Activated CD8-positive, alpha-beta memory T cell treated with anti-CD3 and anti-CD28 coated beads for 4 hours (primary cell): Measurements from ENCODE around the gene CIAO3.

Source experiments
- DNase-seq, 2 donors: peaks; one replicate each; pipeline ENCODE4 v3.0.0-alpha.2; 2020; ENCODE audit warnings: low read depth in 2 of 2

The CIAO3 gene

DNA sequence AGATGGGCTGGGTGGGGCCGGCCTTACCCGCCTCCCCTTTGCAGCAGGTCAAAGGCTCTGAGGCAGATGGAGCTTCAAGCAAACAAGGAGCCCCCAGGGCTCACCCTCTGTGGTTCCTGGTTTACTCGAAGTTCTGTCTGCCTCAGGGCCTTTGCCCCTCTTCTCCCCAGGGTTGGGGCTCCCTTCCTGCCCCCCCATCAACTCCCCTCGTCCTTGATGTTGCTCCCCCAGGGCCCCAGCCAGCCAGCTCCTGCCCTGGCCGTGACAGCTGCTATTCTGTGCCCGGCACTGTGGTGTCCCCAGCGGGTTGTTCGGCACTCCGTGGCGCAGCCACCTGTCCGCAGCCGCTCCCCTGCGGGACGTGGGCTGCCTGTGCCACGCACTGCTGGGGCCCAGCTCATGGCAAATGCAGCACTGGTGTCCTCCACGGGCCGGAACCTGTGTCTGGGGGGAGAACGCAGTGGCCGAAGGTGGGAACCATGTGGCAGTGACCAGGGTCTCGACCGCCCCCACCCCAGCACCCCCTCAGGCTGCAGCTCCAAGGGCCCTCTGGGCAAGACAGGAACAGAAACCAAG, 30.2 kb downstream of the CIAO3 start:
- DNase-seq: no peak

DNA sequence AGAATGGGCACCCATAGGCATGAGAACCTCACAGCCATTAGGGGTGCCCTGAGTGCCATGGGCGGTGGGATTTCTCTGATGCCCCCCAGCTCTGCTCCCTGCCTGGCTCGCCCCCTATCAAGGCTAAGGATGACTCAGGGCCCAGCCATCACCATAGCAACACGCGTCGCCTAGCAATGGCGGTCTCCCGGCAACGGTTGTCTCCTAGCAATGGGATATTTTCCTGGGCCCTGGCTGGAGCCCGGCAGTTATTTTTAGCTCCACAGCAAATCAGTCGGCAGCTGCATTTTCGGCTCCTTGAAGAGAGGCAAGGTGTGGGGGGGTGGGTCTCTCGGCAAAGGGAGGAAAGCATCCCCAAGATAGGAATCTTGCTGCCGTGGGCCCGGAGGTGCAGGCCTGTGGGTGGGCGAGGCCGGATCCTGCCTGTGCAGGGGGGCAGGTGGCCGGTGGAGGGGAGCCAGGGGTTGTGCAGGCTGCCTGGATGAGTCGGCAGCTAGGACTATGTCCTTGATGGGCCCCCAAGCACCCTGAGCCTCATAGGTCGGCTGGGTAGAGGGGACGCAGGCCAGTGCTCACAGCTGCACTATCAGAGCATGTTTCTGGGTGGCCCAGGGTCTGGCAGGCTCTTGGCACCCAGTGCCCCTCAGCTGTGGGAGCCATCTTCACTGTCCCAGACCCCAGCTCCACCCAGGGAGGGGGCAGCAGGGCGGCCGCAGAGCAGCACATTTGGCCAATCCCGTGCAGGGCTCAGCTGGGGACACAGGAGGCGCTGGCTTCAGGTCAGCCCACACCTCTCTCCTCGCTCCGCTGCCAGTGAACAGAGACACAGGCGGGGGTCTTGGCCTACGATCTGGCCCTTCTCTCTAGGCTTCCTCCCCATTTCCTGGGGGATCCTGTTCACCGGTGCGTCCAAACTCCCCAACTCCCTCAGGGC, 31.0 kb downstream of the CIAO3 start:
- DNase-seq: no peak

DNA sequence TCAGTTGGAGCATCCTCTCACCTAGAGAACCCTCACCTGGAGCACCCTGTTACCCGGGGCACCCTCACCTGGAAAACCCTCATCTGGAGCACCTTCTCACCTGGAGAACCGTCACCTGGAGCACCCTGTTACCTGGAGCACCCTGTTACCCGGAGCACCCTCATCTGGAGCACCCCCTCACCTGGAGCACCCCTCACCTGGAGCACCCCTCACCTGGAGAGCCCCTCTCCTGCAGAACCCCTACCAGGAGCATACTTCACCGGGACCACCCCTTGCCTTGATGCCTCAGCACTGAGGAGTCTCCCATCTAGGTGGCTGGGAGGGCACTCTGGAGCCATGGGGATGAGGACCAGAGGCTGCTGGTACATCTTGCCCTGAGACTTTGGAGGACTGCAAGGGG, 31.8 kb downstream of the CIAO3 start:
- no peak for DNase-seq

DNA sequence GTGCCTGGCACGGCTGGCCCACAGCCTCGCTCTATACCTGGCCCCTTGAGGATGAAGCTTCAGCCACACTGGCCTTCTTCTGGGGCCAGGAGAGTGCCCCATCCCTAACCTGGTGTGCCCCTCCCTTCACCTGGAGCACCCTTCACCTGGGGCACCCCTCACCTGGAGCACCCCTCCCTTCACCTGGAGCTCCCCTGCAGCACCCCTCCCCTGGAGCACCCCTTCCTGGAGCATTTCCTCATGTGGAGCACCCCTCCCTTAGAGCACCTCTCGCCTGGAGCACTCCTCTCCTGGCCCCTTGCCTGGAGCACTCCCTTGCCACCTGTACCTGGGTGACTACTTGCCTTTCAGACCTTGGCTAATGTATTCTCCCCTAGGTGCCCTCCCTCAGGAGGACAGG, 32.8 kb downstream of the CIAO3 start:
- no peak for DNase-seq

DNA sequence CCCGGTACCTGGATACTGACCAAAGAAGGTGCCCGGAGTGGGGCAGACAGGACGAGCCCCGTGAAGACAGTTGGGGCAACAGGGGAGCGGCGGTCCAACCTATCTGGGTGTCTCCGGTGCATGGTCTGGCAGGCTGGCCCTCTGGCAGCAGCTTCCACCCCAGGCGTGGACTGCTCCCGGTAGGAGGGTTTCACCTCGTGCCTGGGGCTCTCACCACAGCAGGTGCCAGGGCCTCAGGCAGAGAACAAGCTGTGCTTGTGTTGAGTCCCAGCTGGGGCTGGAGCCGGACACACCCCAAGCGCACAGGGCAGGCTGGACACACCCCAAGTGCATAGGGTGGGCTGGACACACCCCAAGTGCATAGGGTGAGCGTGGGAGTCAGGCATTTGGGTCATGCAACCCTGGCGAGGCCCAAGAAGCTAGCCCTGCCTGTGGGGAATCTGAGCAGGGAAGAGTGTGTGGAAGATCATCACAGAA, 33.7 kb downstream of the CIAO3 start:
- no peak for DNase-seq

DNA sequence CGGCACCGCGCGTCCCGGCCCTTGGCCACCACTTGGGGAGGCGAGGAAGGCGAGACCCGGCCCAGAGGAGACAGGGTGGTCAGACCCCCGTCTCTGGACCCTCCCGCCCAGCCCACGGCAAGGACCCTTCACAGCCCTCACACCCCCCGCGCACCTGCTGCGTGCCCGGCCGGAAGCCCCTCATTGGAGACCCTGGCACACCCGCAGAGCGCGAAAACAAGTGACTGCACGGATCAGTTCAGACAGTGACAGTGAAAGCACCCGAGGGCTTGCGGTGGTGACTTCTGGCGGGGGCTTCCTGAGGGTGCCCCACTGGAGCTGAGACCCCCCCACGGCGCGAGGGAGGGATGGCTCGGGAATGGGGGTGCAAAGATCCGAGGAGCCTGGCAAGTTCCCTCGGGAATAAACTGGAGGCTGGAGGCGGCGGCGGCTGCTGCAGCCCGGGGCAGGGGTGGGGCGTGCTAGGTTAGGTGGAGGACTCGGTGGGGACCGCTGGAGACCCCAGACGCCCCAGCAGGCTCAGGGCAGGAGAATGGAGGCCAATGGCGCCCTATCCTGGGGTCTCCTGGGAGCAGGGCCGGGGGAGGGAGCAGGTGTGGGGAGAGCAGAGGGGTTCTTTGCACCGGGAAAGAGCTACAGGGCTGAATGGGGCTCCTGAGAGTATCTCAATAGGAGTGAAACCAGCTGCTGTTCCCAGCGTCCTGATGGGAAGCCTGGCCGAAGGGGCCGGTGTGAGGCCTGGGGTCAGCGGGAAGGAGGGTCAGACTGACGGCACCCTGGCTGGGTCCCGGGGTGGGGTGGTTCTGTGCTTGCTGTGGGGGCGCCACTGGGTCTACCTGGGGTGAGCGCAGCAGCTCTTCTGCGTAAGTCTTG, 34.4 kb downstream of the CIAO3 start:
- no peak for DNase-seq

DNA sequence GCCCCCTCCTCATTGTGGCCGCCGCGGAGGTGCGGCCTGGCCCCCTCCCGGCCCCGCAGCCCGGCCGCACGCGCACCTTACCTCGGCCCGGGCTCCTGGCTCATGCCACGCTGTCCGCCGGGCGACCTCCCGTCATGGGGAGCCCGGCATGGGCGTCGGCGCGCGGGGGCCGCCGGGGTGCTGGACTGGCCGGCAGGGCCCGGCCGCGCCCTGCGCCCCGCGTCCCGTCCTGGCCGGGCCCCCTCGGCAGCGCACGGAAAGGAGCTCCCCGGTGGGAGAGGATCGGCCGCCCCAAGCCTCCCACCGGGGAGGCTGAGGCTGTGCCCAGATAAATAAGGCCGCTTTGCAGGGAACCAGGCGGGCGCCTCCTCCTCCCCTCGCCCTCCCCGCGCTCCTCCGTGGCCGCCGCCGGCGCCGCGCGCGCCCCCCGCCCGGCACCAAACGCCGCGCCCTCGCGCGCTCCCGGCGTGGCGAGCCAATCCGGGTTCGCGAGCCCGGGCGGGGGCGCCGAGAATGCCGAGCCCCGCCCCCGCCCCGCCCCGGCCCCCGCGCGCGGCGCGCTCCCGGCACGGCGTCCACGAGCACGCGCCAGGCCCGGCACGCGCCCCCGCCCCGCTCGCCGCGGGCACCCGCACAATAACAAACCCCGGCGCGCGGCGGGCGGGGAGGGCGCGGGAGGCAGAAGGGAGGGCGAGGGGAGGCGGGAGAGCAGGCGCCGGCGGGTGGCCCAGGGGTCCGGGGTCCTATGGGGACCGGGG, 35.2 kb downstream of the CIAO3 start, which contains the start of gene FBXL16:
Gene FBXL16, minus strand, starts transcription at position 371 of the 758 bp plus-strand sequence. CDS start 8,396 bp downstream, outside the sequence.
- DNase-seq: no peak

DNA sequence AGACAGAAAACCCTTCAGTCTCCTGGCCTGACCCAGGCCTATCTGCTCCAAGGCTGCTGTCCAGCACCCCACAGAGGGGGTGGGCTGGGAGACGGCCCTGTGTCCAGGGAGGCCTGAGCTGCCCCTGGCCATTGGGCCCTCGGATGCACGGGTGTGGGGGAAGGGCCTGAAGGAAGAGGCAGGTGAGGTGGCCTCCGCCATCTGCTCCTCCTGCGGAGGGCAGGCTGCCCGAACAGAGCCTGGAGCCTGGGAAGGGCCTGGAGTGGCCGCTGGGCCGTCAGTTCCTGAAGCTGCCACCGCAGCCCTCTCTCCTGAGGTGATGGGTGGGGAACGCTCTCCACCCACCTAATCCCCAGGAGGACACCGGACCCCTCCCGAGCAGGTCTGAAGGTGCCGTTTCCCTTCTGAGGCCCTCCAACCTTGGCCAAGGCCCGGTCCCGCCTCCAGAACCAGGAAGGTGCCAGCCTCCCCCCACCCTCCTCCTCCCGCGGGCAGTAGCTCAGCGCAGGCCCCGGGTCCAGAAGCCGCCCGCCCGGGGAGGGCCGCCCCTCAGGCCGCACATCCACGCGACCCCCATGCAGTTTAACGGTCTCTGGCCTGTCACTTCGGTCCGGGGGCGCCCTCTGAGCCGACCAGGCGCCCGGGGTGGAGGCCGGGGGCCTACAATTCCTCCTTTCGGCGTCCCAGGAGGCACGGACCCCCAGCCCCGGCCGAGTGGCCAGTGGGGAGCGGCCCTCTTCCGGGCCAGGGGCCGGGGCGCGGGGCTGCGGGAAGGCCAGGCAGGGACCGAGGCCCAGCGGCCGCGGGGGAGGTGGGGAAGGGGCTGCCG, 36.0 kb downstream of the CIAO3 start:
- DNase-seq: no peak

DNA sequence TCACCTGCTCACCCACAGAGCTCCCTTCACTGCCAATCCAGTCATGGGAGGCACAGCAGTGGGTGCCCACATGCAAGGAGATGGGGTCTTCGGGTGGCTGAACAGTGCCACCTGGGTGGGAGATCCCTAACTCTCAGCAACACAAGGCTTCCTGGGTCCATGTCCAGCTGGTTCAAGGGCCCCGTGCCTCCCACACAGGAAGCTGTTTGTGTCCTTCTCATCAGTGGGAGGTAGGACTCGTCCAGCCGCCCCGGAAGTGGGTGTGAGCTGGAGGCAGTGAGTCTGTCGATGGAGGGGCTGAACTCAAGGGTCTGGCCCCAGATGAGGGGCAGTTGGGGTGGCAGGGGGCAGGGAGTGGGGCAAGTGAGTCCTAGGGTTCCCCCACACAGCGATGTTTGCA, 36.8 kb downstream of the CIAO3 start:
- no peak for DNase-seq

DNA sequence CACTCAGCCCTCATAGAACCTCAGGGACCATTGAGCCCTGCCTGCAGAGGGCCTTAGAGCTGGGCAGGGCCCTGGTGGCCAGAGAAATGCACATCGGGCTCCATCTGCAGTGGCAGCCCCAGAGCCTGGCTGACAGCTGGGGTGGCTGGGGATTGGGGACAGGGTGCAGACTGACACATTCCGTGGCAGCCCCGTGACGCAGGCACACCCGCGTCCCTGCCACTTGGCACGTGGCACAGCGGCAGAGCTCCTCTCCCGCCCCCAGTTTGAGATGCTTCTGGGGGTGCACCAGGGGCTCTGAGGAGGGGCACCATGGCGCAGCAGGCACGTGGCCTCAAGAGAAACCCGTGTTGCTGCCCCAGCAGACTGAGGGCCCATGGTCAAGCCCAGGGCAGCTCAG, 37.4 kb downstream of the CIAO3 start:
- DNase-seq: no peak

DNA sequence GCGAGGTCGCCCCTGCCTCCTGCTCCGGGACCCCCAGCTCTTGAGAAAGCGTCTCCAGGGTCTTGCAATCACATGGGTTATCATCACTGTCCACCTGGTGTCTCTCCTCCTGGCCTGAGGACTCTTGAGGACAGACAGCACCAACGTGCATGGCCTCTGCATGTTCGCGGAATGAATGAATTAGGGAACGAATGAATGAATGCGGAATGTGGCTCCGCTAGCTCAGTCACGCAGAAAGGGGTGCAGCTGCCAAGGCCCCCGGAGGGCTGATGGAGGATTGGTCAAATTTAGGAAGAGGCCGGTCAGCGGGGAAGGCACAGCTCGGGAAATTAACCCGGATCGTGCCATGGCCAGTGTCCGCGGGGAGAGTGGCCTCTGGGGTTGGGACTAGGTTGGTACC, 38.5 kb downstream of the CIAO3 start:
- DNase-seq: no peak

DNA sequence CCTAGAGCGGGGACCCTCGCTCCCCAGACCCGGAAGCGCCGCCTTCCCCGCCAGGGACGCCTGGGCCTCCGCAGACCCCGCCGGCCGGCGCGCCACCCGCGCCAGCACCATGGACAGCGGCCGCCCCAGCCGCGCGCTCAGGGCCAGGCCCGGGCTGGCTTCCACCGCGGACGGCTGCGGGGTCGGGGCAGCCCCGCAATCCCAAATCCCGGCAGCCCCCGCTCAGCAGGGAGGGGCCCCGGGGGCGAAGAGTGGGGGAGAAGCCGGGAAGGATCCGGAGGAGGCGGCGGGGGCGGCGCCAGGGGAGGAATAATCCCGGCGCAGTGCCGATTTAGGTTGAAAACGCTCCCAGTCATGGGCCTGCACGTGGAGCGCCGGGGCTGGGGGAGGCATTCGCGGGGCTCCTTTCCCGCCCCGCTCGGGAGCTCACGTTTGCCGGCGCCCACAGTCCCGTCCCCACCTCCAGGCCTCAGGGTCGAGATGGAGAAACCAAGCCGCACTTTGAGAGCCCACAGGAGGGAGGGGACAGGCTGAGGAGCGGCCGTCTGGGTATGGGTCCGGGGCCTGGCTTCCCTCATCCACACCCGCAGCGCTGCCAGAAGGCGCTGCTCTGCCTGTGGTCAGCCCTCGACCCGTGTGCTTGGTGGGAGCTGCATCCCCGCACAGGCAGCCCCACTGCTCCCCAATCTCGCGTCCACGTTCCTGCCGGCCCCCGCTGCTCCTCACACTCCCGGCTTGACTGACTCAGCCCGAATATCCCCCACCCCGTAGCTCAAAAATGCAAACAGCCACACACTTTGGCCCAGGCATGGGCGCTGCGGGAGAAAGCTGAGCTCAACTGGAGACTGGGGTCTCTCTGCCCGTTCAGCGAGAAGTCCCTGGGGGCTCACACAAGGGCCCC, 39.9 kb downstream of the CIAO3 start:
- DNase-seq: no peak

DNA sequence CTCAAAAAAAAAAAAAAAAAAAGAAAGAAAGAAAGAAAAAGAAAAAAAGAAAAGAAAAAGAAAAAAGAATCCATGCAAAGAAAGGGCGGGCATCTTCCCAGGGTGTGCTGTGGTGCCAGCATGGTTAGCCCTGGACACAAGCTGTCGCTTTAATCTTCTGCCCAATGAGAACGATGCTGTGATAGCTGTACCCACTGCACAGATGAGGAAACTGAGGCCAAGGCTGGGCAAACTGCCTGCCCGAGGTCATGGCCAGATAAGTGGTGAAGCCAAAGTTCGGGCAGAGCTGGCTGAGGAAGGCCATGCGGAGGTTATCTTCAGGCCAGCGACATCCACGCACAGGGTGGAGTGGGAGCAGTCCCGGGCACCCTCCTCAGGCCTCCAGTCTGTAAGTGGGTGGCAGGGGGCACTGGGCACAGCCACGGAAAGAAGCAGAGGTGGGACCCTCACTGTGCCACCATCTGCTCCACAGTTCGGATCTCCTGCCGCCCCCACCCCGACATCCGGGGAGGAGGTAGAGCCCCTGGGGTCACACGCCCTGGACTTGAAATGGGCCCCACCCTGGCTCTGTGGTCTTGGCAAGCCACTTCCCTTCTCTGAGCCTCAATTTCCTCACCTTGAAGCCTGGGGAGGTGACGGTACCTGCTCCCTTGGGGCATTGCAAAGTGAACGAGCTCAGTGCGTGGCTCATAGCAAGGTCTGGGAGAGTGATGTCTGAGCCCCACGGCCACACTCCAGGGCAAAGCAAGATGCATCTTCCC, 41.7 kb downstream of the CIAO3 start:
- no peak for DNase-seq

DNA sequence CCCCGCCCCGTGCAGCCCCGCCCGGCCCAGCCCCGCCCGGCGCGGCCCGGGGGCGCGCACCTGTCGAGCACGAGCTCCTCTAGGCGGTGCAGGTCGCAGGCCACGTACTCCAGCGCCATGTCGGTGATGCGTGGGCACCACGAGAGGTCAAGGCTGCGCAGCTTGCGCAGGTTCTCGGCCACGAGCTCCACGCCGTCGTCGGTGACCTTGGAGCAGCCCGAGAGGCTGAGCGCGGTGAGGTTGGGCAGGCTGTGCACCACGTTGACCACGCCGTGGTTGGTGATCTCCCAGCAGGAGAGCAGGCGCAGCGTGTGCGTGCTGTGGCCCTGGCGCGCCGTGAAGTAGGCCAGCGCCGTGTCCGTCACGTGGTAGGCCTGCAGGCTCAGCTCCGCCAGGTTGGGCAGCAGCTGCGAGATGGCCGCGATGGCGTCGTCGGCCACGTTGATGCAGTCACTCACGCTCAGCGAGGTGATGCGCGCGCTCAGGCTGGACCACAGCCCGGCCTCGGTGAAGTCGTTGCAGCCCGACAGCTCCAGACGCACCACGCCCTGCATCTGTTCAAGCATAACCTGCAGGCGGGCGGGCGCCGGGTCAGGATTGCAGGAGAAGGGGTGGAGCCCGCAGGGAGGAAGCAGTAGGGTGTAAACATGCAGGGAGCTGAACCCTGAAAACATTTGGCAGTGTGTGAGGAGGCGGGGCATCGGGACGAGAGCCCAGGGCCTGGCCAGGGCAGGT, 45.3 kb downstream of the CIAO3 start:
- no peak for DNase-seq

DNA sequence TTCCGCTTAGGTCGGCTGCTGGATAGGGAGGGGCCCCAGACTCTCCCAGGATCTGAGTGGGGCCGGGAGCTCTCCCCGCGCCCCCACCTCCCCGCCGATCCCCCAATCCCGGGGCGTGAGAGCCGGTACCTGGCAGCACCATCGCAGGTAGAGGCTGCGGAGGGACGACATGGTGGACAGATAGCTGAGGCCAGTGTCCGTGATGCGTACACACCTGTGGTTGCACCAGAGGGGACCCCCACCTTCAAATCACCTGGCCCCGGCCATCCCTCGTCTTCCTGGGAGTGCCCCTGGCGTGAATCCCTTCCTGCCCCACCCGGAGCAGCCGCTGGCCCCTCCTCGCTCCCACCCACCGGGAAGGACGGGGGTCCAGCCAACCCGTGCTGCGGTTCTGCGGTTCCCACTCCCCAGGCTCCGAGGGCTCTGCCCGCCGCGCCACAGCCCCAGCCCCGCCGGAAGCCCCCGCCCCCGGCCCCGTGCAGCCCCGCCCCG, 45.9 kb downstream of the CIAO3 start:
- DNase-seq: no peak

DNA sequence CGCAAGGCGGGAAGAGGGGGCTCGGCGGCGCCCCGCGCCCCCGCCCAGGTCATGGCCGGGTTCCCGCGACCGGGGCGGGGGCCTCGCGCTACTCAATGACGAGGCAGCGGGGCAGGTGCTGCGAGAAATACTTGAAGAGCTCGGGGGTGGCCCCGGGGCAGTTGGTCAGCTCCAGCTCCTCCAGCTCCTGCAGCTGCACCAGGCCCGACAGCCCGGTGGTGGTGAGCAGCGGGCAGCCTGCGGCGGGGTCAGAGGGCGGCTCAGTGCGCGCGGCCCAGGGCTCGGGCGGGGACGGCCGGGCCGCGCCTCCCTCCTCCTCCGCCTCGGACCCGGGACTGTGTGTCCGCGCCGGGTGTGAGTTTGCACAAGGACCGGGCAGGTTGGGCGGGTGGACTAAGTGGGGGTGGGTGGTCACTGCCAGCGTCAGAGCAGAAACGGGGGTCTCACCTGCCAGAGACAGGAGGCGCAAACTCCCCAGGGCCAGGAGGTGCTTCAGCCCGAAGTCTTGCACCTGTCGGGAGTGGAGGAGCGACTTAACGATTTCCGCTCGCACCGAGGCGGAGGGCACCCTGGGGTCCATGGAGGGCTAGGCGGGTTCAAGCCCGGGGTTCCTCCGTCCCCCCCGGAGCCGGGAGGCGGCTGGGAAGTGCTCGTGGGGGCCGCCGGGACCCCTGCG, 46.5 kb downstream of the CIAO3 start:
- no peak for DNase-seq

DNA sequence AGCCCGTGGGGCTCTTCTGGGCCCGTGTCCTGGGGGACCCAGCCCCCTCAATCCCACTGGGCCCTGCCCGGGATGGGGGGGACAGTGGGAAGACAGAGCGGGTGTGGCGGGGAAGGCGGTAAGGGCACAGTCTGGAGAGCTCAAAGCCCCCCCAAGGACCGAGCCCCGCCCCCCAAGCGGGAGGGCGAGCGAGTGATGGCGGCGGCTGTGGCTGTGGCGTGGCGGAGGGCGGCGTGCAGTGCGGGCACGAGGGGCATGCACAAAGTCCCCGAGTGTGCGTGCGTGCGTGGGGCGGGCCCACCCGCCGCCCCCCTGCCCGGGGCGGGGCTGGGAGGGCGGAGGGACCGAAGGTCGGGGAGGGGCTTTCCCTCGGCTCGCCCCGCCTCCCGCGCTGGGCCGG, 47.0 kb downstream of the CIAO3 start:
- no peak for DNase-seq
